ENCODE results near the gene DOCK9.

The DOCK9 gene

GRCh38 chr13:98769736-98770135 is 208.1 kb downstream of the DOCK9 start:
- intact Hi-C loops (cut with DNase I; ENCODE audit: low total_unique reads): no loop called here
- Histone ChIP-seq H3K27ac (no peak overlapping the region), H3K36me3 (no peaks in the 10 kb centered on the region), H3K4me1 (no peaks in the 10 kb centered on the region), H3K9me3 (no peaks in the 10 kb centered on the region), H3K4me3 (no peak overlapping the region), H3K27me3 (no peaks in the 10 kb centered on the region)
- TF ChIP-seq CTCF (IDR thresholded peaks at IDR 0.05): no peak
- DNase-seq: no peak

- no peak overlapping the region for H3K27ac ChIP-seq
- no peak overlapping the region for H3K4me3 ChIP-seq
- TF ChIP-seq CTCF (IDR thresholded peaks at IDR 0.05): no peak
- no peaks in the 10 kb centered on the region for H3K4me1 ChIP-seq
- no peaks in the 10 kb centered on the region for H3K36me3 ChIP-seq
- no peaks in the 10 kb centered on the region for H3K27me3 ChIP-seq
- no peaks in the 10 kb centered on the region for H3K9me3 ChIP-seq
- no peak for DNase-seq
- intact Hi-C loops (cut with DNase I; ENCODE audit: low total_unique reads): no loop called here
Measured at GRCh38 chr13:98768522-98768921, 209.3 kb downstream of the DOCK9 start.

GRCh38 chr13:98766697-98767096 is 211.2 kb downstream of the DOCK9 start:
- Histone ChIP-seq H3K4me1 (no peaks in the 10 kb centered on the region), H3K4me3 (no peak overlapping the region), H3K9me3 (no peaks in the 10 kb centered on the region), H3K36me3 (no peaks in the 10 kb centered on the region), H3K27me3 (no peaks in the 10 kb centered on the region), H3K27ac (no peak overlapping the region)
- intact Hi-C loops (cut with DNase I; ENCODE audit: low total_unique reads): no loop called here
- no peak for TF ChIP-seq CTCF (IDR thresholded peaks at IDR 0.05)
- no peak for DNase-seq

GRCh38 chr13:98765996-98766519 is 211.8 kb downstream of the DOCK9 start:
- Histone ChIP-seq H3K27ac (no peak overlapping the region), H3K4me1 (peaks cover 0 to 4% (median 0%) of the 10 kb centered on the region in 4 donors), H3K9me3 (no peaks in the 10 kb centered on the region), H3K4me3 (no peak overlapping the region), H3K36me3 (no peaks in the 10 kb centered on the region), H3K27me3 (no peaks in the 10 kb centered on the region)
- DNase-seq: no peak
- intact Hi-C loops (cut with DNase I; ENCODE audit: low total_unique reads): no loop called here
- TF ChIP-seq CTCF (IDR thresholded peaks at IDR 0.05): no peak

- DNase-seq: no peak
- no peak overlapping the region for H3K27ac ChIP-seq
- intact Hi-C loops (cut with DNase I; ENCODE audit: low total_unique reads): no loop called here
- no peaks in the 10 kb centered on the region for H3K9me3 ChIP-seq
- peak overlapping the region in 1 of 2 donors; percentile 11 for H3K4me3 ChIP-seq
- H3K27me3 ChIP-seq: no peaks in the 10 kb centered on the region
- H3K4me1 ChIP-seq: peaks cover 0 to 4% (median 0%) of the 10 kb centered on the region in 4 donors
- TF ChIP-seq CTCF (IDR thresholded peaks at IDR 0.05): no peak
- no peaks in the 10 kb centered on the region for H3K36me3 ChIP-seq
Measured at GRCh38 chr13:98761986-98762616, 215.8 kb downstream of the DOCK9 start.

Data from tibial artery (tissue), 4 donors.